GM12892 (cell line): ENCODE data around the gene OVCH1.

Experiments used
- POLR2A ChIP-seq: IDR thresholded peaks from 2 replicates; pipeline ENCODE4 v1.6.1; 2011; ENCODE audit warnings: low read depth, low read length, control low read depth
- POLR2AphosphoS5 ChIP-seq: IDR thresholded peaks from 2 replicates; pipeline ENCODE4 v1.6.1; 2011; ENCODE audit warnings: low read depth, low read length, control low read depth
- TAF1 ChIP-seq: IDR thresholded peaks from 2 replicates; pipeline ENCODE4 v1.6.1; 2011; ENCODE audit warnings: low read depth, mild to moderate bottlenecking, control low read depth, low read length, borderline replicate concordance

DNA sequence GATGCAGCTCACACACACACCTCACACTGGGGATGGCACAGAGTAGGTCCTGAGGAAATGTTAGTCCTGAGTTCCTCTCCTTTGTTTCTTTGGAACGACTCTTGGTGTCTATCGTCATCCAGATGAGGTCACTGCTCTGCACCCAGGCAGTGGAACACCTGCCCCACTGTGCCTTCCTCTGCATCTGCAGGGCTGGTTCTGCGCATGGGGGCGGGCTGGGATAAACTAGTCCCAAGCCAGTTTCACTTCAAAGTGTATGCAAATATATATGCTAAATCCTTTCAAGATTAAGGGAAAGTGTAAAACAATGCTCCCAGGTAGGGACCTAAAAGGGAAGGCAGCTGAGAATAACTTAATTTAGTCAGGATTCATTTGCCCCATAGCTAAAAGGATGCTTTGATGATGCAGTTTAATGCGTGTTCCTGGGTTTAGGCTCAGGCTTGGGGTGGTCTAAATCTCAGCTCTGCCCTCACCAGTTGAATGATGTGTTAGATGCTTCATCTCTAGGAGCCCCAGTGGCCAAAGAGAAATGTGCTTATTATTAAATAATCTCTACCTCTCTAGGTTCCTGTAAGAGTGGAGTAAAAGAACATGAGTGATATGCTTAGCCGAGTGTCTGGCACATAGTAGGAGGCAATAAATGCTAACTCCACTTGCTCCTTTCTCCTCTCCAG is 47.1 kb upstream of the OVCH1 start:
- no peak for TF ChIP-seq POLR2AphosphoS5
- no peak for TF ChIP-seq POLR2A
- TF ChIP-seq TAF1, result no peak
